Activated CD4-positive, alpha-beta T cell treated with anti-CD3 and anti-CD28 coated beads for 48 hours (primary cell): ENCODE data around the gene FOXD1.
A peak's percentile ranks its signal among the peaks of the same experiment; 100 is the strongest.

Source experiments
- DNase-seq: peaks from one replicate; pipeline ENCODE4 v3.0.0-alpha.2; 2020

The FOXD1 gene

GRCh38 chr5:73438645-73439470 lies 9.7 kb downstream of the FOXD1 start:
- no peak for DNase-seq

DNA sequence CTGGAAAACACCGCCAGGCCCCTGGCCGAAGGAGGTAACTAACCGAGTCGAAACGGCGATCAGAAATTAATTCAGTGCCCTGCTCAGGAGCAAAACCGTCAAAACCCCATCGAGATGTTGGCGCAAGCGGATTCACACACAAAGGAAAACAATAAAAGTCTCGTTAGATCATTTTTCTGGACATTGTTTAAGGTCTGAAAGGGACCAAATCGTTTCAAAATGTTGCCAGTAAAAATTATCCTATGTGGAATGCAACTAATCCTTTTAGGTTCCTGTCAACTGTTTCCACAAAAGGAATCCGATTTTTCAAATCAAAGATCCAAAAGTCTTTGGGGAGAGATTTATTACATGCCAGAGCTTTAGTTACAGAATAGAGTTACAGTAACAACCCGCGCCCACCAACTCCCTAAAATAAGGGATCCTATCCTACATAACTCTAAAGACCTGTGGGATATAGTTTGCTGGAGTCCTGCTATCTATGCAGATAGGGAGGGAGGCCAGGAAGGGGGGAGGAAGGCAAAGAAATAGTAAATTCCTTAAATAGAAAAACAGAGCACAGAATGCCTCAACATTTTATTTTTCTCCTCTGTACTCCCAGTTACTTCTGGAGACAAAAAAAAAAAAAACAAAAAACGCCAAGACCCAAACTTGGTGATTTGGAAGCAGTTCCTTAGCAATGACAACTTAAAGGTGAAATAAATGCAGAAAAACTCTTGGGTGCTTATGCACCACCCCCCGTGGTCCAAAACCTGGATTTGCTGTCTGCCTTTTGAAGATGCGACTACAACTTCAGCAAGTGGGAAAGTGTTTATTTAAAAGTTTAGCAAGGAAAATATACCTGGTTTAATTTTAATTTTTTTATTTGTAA lies 10.6 kb downstream of the FOXD1 start:
- no peak for DNase-seq

DNA sequence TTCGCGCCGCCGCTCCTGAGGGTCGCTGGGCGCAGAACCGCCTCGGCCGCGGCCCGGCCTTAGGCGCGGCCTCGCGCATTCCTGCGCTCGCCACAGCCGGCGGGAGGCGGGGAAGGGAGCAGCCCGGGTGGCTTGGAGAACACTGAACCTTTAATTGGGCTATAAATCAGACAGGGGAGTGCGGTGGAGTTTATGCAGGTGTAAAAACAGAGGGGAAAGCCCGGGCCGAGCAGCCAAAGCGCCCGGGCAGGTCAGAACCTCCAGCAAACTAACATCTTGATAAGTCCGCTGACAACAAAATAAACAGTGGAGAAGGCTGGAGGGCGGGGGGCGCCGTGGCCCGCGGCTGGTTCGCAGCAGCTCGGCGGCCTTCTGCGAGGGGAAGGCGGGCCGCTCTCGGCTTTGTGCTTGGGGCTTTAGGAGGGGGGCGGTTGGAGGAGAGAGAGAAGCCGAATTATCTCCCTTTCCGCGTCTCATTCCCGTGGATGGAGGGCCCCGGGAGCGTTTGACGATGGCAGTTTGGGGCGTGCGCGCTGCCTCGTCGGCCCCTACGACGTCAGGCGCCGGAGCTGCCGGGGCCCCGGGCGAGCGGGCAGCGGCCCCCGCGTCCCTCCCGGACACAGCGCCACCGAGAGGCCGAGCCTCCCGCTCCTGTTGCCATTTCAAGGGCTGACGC lies 11.3 kb downstream of the FOXD1 start:
- no peak for DNase-seq

DNA sequence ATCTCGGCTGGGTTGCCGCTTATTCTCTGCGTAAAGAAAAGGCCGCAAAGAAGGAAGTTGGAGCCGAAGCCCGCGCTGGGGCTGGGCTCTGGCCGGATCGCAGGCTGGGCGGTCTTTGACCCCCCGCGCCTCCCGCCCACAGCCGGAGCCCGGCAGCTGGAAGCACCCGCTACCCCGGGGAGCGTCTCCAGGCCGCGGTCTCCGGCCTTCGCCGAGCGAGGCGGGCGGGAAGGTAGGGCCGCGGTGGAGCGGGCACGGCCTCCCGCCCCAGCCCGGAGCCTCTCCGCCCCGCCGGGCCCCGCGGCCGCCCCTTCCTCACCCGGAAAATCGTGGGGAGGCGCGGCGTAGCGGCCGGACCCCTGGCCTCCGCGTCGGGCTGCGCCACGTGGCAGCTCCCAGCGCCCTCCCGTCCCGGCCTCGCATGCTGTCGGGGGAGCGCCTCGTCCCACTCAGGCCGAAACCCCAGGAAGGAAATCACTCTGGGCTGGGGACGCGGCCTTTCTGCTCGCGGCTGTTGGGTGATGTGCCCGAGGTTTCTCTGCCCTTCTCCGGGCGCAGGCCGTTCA lies 12.0 kb downstream of the FOXD1 start:
- no peak for DNase-seq

DNA sequence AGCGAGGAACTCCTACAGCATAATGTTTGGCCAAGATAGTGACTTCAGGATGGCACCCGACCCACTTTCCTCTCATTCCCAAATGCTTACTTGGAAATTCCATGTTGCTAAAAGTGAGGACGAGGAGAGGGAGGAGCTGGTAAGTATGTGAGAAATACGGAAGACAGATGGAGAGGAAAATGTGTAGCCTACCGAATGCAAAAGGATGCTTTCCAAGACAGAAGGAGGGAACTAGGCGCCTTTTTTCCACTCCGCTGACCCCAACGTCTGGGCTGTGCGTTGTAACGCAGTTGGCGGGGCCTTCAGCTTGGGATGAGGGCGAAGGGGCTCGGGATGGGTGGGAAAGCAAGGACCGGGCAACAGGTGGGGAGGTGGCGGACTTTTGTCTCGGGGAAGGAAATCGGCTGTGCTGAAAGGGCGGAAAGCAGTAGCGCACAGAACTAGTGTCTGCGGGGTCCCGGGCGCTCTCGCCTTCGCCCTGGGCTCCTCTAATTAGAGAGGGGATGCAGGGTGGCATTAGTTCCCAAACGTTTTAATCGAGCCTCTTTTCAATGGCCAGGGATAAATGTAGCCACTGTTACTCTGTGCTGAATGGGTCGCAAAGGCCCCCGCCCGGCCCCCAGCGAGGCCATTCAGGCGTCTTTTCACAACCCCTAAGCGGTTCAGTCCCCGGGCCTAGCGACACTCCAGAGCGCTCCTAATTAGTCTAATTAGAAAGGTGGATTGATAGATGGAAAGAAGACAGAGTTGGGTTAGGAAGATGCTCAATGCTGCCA lies 12.6 kb downstream of the FOXD1 start:
- DNase-seq, result no peak

GRCh38 chr5:73434907-73435306 lies 13.7 kb downstream of the FOXD1 start:
- DNase-seq, result no peak

DNA sequence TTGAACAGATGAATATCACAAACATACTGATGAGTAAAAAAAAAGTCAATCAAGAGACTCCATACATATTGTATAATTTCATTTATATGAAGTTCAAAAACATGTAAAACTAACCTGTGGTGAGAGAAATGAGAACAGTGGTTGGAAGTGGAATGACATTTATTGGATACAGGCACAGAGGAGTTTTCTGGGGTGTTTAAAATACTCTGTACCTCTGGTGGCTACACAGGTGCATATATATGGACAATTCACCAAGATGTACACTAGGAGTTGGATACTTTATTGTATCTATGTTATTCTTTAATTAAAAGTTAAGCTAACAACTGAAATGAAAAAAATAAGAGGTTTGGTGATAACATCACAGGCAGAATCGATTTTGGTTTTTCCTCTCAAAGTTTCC lies 14.1 kb downstream of the FOXD1 start:
- DNase-seq, result no peak

DNA sequence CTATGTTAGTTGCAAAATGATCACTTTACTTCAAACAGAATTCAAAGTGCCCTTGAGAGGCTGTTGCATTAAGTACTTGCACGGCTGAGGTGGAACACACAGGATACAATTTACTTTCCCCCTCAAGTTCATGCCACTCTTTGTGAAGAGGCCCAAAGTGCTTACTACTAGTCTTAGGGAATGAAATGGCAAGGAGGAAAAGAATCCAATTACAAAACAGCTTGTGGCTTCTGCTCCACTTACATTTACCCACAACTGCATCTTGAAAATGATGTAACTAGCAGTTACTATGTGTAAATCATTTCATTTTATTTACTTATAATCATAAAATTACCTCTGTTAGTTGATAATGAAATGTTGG lies 14.6 kb downstream of the FOXD1 start:
- no peak for DNase-seq

DNA sequence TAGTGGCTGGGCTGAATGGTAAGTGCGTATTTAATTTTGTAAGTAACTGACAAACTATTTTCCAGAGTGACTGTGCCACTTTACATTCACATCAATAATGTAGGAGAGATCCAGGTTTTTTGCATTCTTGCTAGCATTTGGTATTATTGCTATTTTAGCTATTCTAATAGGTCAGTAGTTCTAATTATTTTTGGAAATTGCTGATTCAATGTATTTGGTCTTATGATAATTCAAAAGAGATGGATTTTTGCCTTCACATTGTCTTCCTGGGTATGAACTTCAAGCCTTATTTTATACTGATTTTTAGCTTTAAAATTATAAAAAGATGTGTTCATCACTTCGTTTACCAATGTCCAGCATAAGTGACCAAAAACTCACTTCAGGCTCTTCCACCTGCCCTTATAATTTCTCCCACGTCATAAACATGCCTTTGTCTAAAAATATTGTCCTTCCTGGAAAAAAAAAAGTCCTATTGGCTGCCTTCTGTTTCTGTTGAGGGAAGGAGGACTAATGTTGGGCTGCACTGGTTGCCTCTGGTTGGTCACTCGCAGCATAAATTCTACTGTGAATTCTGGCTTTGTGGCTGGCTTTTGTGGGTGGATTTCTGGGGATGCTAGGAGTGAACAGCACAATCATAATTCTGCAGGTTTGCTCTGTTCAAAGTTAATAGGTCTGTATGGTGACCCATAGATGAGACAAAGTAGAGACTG lies 15.2 kb downstream of the FOXD1 start:
- DNase-seq, result no peak

GRCh38 chr5:73431204-73431851 lies 17.2 kb downstream of the FOXD1 start:
- no peak for DNase-seq

- no peak for DNase-seq
These were observed 22.5 kb downstream of the FOXD1 start for GRCh38 chr5:73426034-73426433.

DNA sequence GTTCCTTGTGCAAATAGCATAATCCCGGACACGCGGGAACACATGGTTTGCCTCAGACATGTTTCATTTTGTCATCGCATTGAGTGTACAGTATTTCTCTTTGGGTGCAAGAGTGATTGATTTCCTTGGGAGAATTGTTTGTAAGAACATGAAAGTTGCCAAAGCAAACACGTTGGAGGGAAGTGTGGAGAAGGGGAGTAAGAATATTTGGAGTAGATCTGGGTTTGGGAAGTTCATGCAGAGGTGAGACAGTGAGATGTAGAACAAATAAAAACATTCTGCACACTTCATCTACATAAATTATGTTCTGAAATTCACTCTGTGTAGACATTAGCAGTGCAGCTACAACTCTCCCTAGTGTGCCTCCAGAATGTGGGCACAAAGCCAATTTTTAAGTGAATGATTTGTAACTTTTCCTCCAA lies 24.0 kb downstream of the FOXD1 start:
- DNase-seq, result no peak

- DNase-seq, result no peak
These were observed 26.4 kb downstream of the FOXD1 start for GRCh38 chr5:73422164-73422563.

- no peak for DNase-seq
These were observed 27.9 kb downstream of the FOXD1 start for GRCh38 chr5:73420666-73421065.

GRCh38 chr5:73419465-73420390 lies 28.8 kb downstream of the FOXD1 start:
- DNase-seq, result peak; percentile 9

DNA sequence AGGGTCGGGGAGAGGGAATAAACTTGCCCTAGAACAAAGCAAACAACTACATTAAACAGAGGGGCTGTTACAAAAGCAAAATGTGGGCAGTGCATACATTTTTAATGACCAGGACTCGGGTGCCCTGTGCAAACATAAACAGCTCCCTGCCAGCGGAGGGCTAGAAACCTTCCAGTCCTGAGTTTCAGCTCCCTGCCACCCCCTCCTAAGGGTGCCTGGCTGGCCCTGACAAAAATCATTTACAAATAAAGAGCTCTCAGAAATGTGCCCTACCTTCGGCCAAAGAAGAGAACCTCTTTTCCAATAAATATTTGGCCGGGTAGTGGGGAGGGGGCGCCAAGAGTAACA lies 29.5 kb downstream of the FOXD1 start:
- no peak for DNase-seq

GRCh38 chr5:73418244-73418691 lies 30.3 kb downstream of the FOXD1 start:
- DNase-seq, result peak; percentile 45

- no peak for DNase-seq
These were observed 31.1 kb downstream of the FOXD1 start for GRCh38 chr5:73417303-73418034.

GRCh38 chr5:73415617-73416016 lies 33.0 kb downstream of the FOXD1 start:
- no peak for DNase-seq
